Astrocyte of the cerebellum (primary cell): ENCODE measurements around the gene DLGAP1.

Experiments
- DNase-seq: peaks from one replicate; pipeline ENCODE4 v3.0.0-alpha.2; 2011; ENCODE audit warnings: low read depth
- H3K4me3 ChIP-seq: 2 replicates; pipeline ENCODE4 v1.5.1; 2011; ENCODE audit warnings: mild to moderate bottlenecking, low read depth, low read length, moderate library complexity
- in situ Hi-C: cut with HindIII; loops from 2 replicates; pipeline ENCODE4 v1.10.0; 2017; ENCODE audit warnings: low sequenced_read_pairs
- TF ChIP-seq, protein P1 (sequence below): IDR thresholded peaks from 2 replicates; pipeline ENCODE4 v1.5.1; 2012; ENCODE audit warnings: low read length, low read depth, moderate library complexity, mild to moderate bottlenecking; ENCODE audit errors: missing control alignments

DLGAP1 gene

DNA sequence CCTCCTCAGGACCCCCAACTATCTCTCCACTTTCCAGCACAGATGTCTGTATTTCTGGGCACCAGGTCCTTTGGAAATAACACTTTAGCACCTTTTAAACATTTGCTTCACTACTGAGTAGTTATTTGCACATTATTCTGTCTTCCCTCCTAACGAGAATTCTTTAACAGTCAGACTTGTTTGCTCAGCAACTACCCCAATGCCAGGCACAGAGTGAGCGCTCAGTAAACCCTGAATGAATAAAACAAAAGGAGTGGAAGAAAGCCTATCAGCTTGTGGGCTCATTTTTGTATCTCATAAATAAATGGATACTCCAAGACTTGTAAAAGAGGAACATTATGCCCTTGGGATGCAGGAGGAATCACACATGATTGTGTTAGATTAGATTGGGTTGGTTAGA lies 554.8 kb downstream of the DLGAP1 start:
- in situ Hi-C loops, result no loop called here
- TF ChIP-seq, protein P1, sequence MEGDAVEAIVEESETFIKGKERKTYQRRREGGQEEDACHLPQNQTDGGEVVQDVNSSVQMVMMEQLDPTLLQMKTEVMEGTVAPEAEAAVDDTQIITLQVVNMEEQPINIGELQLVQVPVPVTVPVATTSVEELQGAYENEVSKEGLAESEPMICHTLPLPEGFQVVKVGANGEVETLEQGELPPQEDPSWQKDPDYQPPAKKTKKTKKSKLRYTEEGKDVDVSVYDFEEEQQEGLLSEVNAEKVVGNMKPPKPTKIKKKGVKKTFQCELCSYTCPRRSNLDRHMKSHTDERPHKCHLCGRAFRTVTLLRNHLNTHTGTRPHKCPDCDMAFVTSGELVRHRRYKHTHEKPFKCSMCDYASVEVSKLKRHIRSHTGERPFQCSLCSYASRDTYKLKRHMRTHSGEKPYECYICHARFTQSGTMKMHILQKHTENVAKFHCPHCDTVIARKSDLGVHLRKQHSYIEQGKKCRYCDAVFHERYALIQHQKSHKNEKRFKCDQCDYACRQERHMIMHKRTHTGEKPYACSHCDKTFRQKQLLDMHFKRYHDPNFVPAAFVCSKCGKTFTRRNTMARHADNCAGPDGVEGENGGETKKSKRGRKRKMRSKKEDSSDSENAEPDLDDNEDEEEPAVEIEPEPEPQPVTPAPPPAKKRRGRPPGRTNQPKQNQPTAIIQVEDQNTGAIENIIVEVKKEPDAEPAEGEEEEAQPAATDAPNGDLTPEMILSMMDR, result no peak
- no peak for DNase-seq
- no peak overlapping the region for H3K4me3 ChIP-seq

DNA sequence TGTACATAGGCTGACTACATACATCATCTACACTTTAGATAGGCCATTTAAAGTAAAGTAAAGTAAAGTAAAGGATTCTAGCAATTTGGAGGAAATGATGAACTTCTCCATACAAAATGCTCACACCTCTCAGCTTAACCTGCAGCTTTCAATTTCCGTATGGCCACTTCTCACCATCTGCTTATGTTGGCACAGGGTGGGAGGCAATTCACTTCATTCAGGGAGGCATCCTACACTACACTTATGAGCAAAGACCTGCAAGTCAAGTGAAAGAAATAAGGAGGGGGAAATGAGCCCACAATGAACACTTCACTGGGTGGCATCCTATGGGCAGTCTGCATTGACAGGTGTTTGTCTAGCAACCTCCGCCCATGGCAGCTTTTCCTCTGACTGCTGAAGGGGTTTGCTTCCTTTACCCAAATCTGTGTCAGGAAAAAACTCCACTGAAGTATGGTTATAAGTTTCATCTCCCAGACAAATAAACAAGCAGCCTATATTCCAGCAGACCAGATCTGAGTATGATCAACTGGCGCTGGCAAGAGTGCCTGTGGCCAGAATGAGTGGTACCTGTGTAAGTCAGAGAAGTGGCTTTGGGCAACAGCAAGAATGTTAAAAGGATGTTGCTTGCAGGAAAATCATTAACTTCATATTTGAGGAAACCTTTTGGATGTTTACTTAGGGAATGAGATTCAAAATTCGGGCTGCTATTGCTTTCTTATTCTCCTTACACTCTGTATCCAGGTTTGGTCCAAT lies 556.1 kb downstream of the DLGAP1 start:
- in situ Hi-C loops, result no loop called here
- no peak for DNase-seq
- TF ChIP-seq, protein P1, result no peak
- no peak overlapping the region for H3K4me3 ChIP-seq

DNA sequence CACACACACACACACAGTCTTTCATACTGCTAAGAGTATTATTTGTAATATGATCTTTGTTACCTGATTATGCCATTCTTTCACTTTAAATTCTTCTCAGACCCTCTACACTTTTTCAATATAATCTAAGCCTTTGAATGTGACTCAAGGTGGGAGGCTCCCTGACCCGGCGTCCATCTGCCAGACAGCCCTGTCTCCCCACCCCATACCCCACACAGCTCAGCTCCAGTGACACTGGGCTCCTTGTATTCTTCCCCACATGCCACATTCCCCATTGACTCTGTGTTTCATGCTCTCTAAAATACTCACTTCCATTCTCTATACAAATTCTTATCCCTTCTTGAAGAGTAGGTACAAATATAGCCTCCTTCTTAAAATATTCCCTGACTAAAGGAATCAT lies 563.0 kb downstream of the DLGAP1 start:
- TF ChIP-seq, protein P1, result no peak
- DNase-seq, result no peak
- in situ Hi-C loops, result no loop called here
- H3K4me3 ChIP-seq, result no peak overlapping the region

DNA sequence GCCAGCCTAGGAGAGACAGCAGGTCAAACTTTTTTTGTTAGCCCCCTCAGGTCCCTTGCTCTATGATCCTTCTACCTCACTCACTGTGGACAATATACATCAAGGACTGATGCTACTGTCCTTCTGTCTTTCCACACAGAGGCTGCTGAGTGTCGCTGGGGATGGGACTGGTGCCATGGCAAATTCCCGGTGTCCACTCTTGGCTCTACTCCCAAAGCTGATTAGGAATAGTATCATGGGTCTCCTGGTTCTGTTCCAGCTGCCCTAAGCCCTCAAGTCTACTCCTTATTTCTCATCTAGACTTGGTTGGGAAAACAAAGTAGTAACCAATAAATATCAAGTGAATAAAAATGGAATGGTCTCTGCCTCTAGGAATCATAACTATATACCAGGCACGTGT lies 563.9 kb downstream of the DLGAP1 start:
- TF ChIP-seq, protein P1, result no peak
- H3K4me3 ChIP-seq, result no peak overlapping the region
- no peak for DNase-seq
- in situ Hi-C loops, result no loop called here

DNA sequence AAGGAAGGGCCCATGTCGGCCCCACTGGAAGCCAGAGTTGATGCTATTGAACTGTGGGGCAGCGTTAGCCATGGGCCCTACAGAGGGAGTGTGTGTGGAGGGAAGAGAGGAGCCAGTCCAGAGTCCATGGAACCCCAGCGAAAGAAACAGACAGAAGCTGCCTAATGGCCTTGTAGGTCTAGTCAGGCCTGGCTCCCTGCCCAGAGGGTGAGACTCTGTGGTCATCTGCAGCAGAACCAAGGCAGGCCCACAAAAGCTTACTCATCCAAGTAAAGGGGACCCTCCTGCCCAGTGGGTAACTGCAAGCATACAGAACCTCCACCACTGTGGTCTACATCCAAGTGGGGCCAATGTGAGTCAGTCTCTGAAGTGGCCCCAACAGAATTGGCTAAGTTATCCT lies 565.3 kb downstream of the DLGAP1 start:
- no peak overlapping the region for H3K4me3 ChIP-seq
- TF ChIP-seq, protein P1, result no peak
- peak; percentile 76 for DNase-seq
- in situ Hi-C loops, result no loop called here

DNA sequence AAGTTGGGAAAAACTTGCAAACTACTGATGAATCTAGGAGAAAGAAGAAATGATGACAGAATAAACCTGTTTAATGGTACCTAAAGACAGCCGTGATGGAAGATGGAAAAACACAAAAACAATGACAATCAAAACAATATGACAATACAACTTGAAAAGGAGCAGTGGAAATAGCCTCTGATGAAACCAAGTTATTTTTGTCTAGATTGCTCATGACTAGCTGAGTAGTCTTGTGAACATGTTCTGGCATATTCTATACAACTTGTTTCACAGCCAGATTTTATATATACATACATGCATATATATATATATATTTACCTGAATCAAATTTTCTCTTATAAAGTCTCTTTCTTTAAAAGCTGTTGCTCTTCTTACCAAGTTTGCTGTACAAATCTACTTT lies 566.0 kb downstream of the DLGAP1 start:
- no peak overlapping the region for H3K4me3 ChIP-seq
- TF ChIP-seq, protein P1, result no peak
- in situ Hi-C loops, result no loop called here
- DNase-seq, result no peak
